ENCODE results near the gene PRPS1L1. TPM values are rescaled to one million over a fixed set of nuclear protein-coding genes. Genes with fewer than 3 reads are reported as not detected.

Gene PRPS1L1
- total RNA-seq, 3 donors from 2014 or later, result not detected

- no peaks in the 10 kb centered on the region for H3K9me3 ChIP-seq
- DNase-seq (no peak), ATAC-seq (no peak)
- H3K4me1 ChIP-seq (ENCODE audit: low read depth), result no peaks in the 10 kb centered on the region
- no peak overlapping the region for H3K4me3 ChIP-seq
- TF ChIP-seq CTCF (IDR thresholded peaks at IDR 0.05), result no peak
- intact Hi-C loops (cut with DNase I, micrococcal nuclease), result no loop called here
- H3K36me3 ChIP-seq (ENCODE audit: low read depth), result no peaks in the 10 kb centered on the region
Observed at GRCh38 chr7:18030758-18031157, 3.1 kb upstream of the PRPS1L1 start.

DNA sequence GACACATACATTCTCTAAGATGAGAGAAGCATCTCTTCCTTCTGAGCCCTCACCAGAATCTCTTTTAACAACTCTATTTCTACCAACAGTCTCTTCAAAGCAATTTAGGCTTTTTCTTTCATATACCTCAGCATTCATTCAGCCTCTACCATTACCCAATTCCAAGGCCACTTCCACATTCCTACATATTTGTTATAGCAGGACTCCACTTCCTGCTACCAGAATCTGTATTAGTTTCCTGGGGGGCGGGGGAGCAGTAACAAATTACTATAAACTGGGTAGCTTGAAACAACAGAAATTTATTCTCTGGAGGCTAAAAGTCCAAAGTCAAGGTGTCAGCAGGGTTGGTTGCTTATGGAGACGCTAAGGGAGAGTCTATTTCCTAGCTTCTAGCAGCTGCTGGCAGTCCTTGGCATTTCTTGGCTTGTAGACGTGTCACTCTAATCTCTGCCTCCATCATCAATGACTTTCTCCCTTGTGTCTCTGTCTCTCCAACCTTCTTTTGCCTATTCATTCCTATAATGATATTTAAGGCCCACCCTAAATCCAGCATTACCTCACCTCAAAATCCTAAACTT, 7.4 kb downstream of the PRPS1L1 start:
- ATAC-seq, result peak; percentile 78
- intact Hi-C loops (cut with DNase I, micrococcal nuclease), result no loop called here

DNA sequence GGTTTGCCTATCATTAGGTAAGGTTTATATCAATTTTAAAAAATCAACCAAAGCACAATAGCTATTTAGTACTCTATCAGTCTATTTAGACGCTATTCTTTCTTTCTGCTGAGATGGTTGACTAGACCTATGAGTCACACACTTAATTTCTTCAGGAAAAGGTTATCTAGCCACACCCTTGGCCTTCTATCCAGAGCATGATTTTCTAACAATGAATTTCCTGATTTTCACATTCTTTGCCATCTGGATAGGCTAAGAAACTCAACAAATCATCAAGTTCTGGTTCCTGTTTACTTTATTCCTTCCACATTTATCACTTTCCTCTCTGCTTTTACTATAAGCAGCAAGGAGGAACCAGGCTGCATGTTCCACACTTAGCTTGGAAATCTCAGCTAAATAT, 8.1 kb downstream of the PRPS1L1 start:
- Histone ChIP-seq H3K9me3 (no peaks in the 10 kb centered on the region), H3K4me1 (ENCODE audit: low read depth) (peaks cover 6% of the 10 kb centered on the region), H3K36me3 (ENCODE audit: low read depth) (no peaks in the 10 kb centered on the region), H3K4me3 (no peak overlapping the region)
- no peak for TF ChIP-seq CTCF (IDR thresholded peaks at IDR 0.05)
- ATAC-seq (peak; percentile 85), DNase-seq (no peak)
- intact Hi-C loops (cut with DNase I, micrococcal nuclease), result no loop called here

More for the DNA sequence above, 7.4 kb downstream of the PRPS1L1 start:
- Histone ChIP-seq H3K4me3 (no peak overlapping the region), H3K9me3 (no peaks in the 10 kb centered on the region), H3K36me3 (ENCODE audit: low read depth) (no peaks in the 10 kb centered on the region), H3K4me1 (ENCODE audit: low read depth) (peaks cover 6% of the 10 kb centered on the region)
- TF ChIP-seq CTCF (IDR thresholded peaks at IDR 0.05), result no peak
- DNase-seq, result no peak

DNA sequence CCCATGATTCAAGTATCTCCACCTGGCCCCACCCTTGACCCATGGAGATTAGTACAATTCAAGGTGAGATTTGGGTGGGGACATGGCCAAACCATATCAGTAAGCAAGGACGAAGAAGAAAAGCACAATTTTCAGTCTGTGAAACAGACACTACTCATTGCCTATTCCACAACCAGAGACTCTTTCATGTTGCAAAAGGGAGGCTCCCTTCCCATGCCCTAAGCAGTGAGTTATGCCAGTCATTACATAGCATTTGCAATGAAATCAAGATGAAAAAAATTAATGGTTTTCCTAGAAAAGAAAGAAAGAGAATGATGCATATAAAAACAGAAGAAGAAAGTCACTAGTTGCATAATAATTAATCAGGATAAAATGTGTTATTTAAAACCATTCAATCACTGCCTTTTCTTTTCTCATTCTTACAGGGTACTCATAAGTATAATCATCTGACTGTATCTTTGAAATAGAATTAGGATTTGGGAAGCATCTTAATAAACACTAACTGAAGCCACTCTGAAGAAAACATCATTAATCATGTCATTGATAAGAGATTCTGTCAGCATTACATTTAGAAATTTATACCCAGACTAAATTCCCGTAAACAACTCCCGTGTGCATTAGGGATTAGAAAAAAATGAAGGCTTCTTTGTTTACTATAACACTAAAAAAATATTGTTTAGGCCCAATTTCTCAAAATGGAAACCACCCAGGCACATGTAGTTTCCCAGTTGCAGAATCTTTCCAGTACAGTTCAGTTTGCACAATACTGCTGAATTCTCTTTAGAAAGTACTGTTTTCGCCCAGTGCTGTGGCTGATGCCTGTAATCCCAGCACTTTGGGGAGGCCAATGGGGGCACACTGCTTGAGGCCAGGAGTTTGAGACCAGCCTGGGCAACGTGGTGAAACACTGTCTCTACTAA, 9.1 kb downstream of the PRPS1L1 start:
- intact Hi-C loops (cut with DNase I, micrococcal nuclease), result no loop called here
- Histone ChIP-seq H3K4me3 (no peak overlapping the region), H3K4me1 (ENCODE audit: low read depth) (peaks cover 6% of the 10 kb centered on the region), H3K9me3 (no peaks in the 10 kb centered on the region), H3K36me3 (ENCODE audit: low read depth) (no peaks in the 10 kb centered on the region)
- ATAC-seq (peak; percentile 18), DNase-seq (no peak)
- no peak for TF ChIP-seq CTCF (IDR thresholded peaks at IDR 0.05)

- DNase-seq (no peak), ATAC-seq (no peak)
- no peaks in the 10 kb centered on the region for H3K9me3 ChIP-seq
- TF ChIP-seq CTCF (IDR thresholded peaks at IDR 0.05), result no peak
- no peak overlapping the region for H3K4me3 ChIP-seq
- H3K4me1 ChIP-seq (ENCODE audit: low read depth), result peaks cover 6% of the 10 kb centered on the region
- no peaks in the 10 kb centered on the region for H3K36me3 ChIP-seq (ENCODE audit: low read depth)
- intact Hi-C loops (cut with DNase I, micrococcal nuclease), result no loop called here
Observed at GRCh38 chr7:18016547-18017444, 10.8 kb downstream of the PRPS1L1 start.
